ENCODE results near the gene SGMS1. TPM values are rescaled to one million over a fixed set of nuclear protein-coding genes. Genes with fewer than 3 reads are reported as not detected.

SGMS1 gene
- total RNA-seq, 1 donor, result 68.0 TPM

- H2AFZ ChIP-seq (ENCODE audit: low read length), result no peak overlapping the region
- no peaks in the 10 kb centered on the region for H3K27me3 ChIP-seq (ENCODE audit: insufficient read depth, low read length)
- TF ChIP-seq CTCF (IDR thresholded peaks at IDR 0.05; ENCODE audit: extremely low read depth, low read depth, low read length), result no peak
- H3K9me3 ChIP-seq (ENCODE audit: low read depth, low read length), result no peaks in the 10 kb centered on the region
- no peaks in the 10 kb centered on the region for H3K79me2 ChIP-seq (ENCODE audit: insufficient read depth, low read length)
- peaks cover 8% of the 10 kb centered on the region for H4K20me1 ChIP-seq (ENCODE audit: insufficient read depth, low read length)
- H3K36me3 ChIP-seq (ENCODE audit: insufficient read depth, low read length), result no peaks in the 10 kb centered on the region
- H3K4me2 ChIP-seq (ENCODE audit: insufficient read depth, low read length), result no peak overlapping the region
- no peak for DNase-seq (ENCODE audit: insufficient read length, low spot score, missing footprints)
- H3K4me1 ChIP-seq (ENCODE audit: insufficient read depth, low read length), result peaks cover 13% of the 10 kb centered on the region
- H3K27ac ChIP-seq (ENCODE audit: low read depth, low read length), result no peak overlapping the region
- no peak overlapping the region for H3K4me3 ChIP-seq (ENCODE audit: insufficient read depth, low read length)
These were observed 58.3 kb downstream of the SGMS1 start for GRCh38 chr10:50565301-50566083.

- no peak overlapping the region for H3K4me3 ChIP-seq (ENCODE audit: insufficient read depth, low read length)
- no peak overlapping the region for H2AFZ ChIP-seq (ENCODE audit: low read length)
- no peak overlapping the region for H3K4me2 ChIP-seq (ENCODE audit: insufficient read depth, low read length)
- no peak for DNase-seq (ENCODE audit: insufficient read length, low spot score, missing footprints)
- no peaks in the 10 kb centered on the region for H3K9me3 ChIP-seq (ENCODE audit: low read depth, low read length)
- no peak for TF ChIP-seq CTCF (IDR thresholded peaks at IDR 0.05; ENCODE audit: extremely low read depth, low read depth, low read length)
- H3K79me2 ChIP-seq (ENCODE audit: insufficient read depth, low read length), result peaks cover 4% of the 10 kb centered on the region
- H4K20me1 ChIP-seq (ENCODE audit: insufficient read depth, low read length), result peaks cover 5% of the 10 kb centered on the region
- H3K36me3 ChIP-seq (ENCODE audit: insufficient read depth, low read length), result no peaks in the 10 kb centered on the region
- H3K27ac ChIP-seq (ENCODE audit: low read depth, low read length), result no peak overlapping the region
- H3K4me1 ChIP-seq (ENCODE audit: insufficient read depth, low read length), result peaks cover 13% of the 10 kb centered on the region
- no peaks in the 10 kb centered on the region for H3K27me3 ChIP-seq (ENCODE audit: insufficient read depth, low read length)
These were observed 59.9 kb downstream of the SGMS1 start for GRCh38 chr10:50563906-50564305.

- no peaks in the 10 kb centered on the region for H3K36me3 ChIP-seq (ENCODE audit: insufficient read depth, low read length)
- peaks cover 4% of the 10 kb centered on the region for H3K79me2 ChIP-seq (ENCODE audit: insufficient read depth, low read length)
- no peak overlapping the region for H3K4me3 ChIP-seq (ENCODE audit: insufficient read depth, low read length)
- peaks cover 2% of the 10 kb centered on the region for H4K20me1 ChIP-seq (ENCODE audit: insufficient read depth, low read length)
- TF ChIP-seq CTCF (IDR thresholded peaks at IDR 0.05; ENCODE audit: extremely low read depth, low read depth, low read length), result peak; percentile 53
- H3K4me1 ChIP-seq (ENCODE audit: insufficient read depth, low read length), result peaks cover 22% of the 10 kb centered on the region
- H3K27ac ChIP-seq (ENCODE audit: low read depth, low read length), result peak overlapping the region; percentile 1
- no peaks in the 10 kb centered on the region for H3K27me3 ChIP-seq (ENCODE audit: insufficient read depth, low read length)
- no peak overlapping the region for H2AFZ ChIP-seq (ENCODE audit: low read length)
- H3K4me2 ChIP-seq (ENCODE audit: insufficient read depth, low read length), result peak overlapping the region; percentile 27
- H3K9me3 ChIP-seq (ENCODE audit: low read depth, low read length), result no peaks in the 10 kb centered on the region
- peak; percentile 39 for DNase-seq (ENCODE audit: insufficient read length, low spot score, missing footprints)
These were observed 61.9 kb downstream of the SGMS1 start for GRCh38 chr10:50561816-50562215.

- peak overlapping the region; percentile 27 for H3K4me2 ChIP-seq (ENCODE audit: insufficient read depth, low read length)
- DNase-seq (ENCODE audit: insufficient read length, low spot score, missing footprints), result peak; percentile 88
- H3K27ac ChIP-seq (ENCODE audit: low read depth, low read length), result peak overlapping the region; percentile 1
- H3K79me2 ChIP-seq (ENCODE audit: insufficient read depth, low read length), result peaks cover 6% of the 10 kb centered on the region
- H3K4me3 ChIP-seq (ENCODE audit: insufficient read depth, low read length), result no peak overlapping the region
- no peaks in the 10 kb centered on the region for H3K27me3 ChIP-seq (ENCODE audit: insufficient read depth, low read length)
- H2AFZ ChIP-seq (ENCODE audit: low read length), result no peak overlapping the region
- TF ChIP-seq CTCF (IDR thresholded peaks at IDR 0.05; ENCODE audit: extremely low read depth, low read depth, low read length), result no peak
- H3K36me3 ChIP-seq (ENCODE audit: insufficient read depth, low read length), result no peaks in the 10 kb centered on the region
- peaks cover 28% of the 10 kb centered on the region for H3K4me1 ChIP-seq (ENCODE audit: insufficient read depth, low read length)
- H4K20me1 ChIP-seq (ENCODE audit: insufficient read depth, low read length), result peaks cover 2% of the 10 kb centered on the region
- no peaks in the 10 kb centered on the region for H3K9me3 ChIP-seq (ENCODE audit: low read depth, low read length)
These were observed 62.5 kb downstream of the SGMS1 start for GRCh38 chr10:50561266-50561665.
